Measurements from ENCODE around the gene PRPF38B. TPM values are rescaled to one million over a fixed set of nuclear protein-coding genes. Genes with fewer than 3 reads are reported as not detected.

Gene PRPF38B
- total and polyA plus RNA-seq, 9 of the 15 experiments (the other 6 are each of a cell fraction or from before 2014, with no cell fraction given): 25.3 to 85.5 (median 66.4) TPM

DNA sequence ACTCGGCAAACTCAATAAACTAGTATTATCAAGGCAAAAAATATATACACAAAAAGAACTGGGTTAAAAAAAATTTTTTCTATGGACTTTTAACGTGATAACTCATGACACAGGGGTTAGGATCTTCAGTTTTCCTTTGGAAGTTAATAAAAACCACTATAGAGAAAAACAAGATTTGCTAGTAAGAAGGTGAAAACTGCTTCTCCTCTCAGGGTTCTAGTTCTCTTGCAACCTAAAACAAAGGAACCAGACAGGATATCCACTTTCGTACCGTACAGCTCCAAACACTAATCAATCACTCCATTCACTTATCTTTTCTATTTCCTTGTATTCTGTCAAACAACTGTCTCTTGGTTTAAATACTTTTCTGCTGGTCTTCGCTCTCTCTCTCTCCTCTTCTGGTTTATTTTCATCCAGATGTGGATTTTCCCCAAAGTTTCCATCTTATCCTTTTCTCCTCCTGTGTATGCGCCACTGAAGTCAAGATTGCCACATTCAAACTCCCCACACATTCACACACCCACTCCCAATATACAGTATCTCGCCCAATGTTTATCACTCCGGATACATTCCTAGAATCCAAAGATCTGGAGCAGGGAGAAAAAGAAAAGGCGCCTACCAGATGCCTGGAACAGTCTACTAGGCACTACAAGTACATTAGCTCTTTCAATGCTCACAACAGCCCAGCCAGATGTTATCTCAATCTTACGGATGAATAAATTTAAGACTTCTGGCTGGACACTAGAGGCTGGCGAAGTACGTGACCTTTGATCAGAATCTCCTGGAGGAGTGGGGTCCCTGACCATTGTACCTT is 775 bp upstream of the PRPF38B start:
- Histone ChIP-seq H3K36me3 (ENCODE audit: control insufficient read depth, insufficient read depth, low read length) (peaks cover 32% of the 10 kb centered on the region), H4K20me1 (replicated peaks; ENCODE audit: control insufficient read depth, insufficient read depth, low read length) (peaks cover 17% of the 10 kb centered on the region), H3K79me2 (ENCODE audit: control insufficient read depth, insufficient read depth, low read length) (peaks cover 60% of the 10 kb centered on the region), H3K9me1 (ENCODE audit: control insufficient read depth, insufficient read depth, low read length) (no peaks in the 10 kb centered on the region), H3K4me2 (ENCODE audit: insufficient read depth, low read length) (peak overlapping the region; percentile 94), H2AFZ (ENCODE audit: low read depth, low read length) (peak overlapping the region; percentile 93), H3K9me3 (replicated peaks; ENCODE audit: control insufficient read depth, insufficient read depth, low read depth, low read length) (no peaks in the 10 kb centered on the region), H3K4me3 (peak overlapping the region; percentile 74), H3K27me3 (ENCODE audit: control insufficient read depth in 2 of 2, insufficient read depth in 2 of 2, low read length in 2 of 2) (no peaks in the 10 kb centered on the region), H3K27ac (ENCODE audit: extremely low read depth, low read depth, low read length) (peak overlapping the region; percentile 94), H3K9ac (ENCODE audit: insufficient read depth in 1 of 2, low read depth in 2 of 2, low read length in 2 of 2) (peak overlapping the region; percentile 91 to 96), H3K4me1 (replicated peaks in 1 of 2; ENCODE audit: control insufficient read depth in 2 of 2, insufficient read depth in 2 of 2, low read length in 2 of 2) (peaks cover 5 to 7% of the 10 kb centered on the region in 2 experiments; a peak in 3 of 5 replicates)
- in situ Hi-C loops (cut with MboI): no loop called here
- intact Hi-C loops (cut with micrococcal nuclease): no loop called here
- ChIA-PET POLR2A (interaction anchor here (0.5 to 5.6 kb wide), 10 partner anchors 9 to 868 kb away, joined by 3 to 97 read pairs (median 6); no protein-coding TSS in a partner anchor), CTCF (ENCODE audit: low intra/inter-chr PET ratio) (interaction anchor here (1.0 kb wide), 1 partner anchor 208 kb away, joined by 3 read pairs; no protein-coding TSS in a partner anchor)
- ATAC-seq (peak; percentile 38), FAIRE-seq (no peak), DNase-seq (ENCODE audit: extremely low read depth in 1 of 4, low spot score in 3 of 4) (peak in 3 of 4 experiments; percentile 55 to 69 (median 67))
- 2% methylated on average over 12 of the region's 12 CpGs for WGBS (ENCODE audit: insufficient coverage, low coverage, missing lambda C conversion rate)
- BruUV-seq (replicated peaks): TSS peak; percentile 87
- TF ChIP-seq MLLT1 (IDR thresholded peaks at IDR 0.05) (peak; percentile 13 to 34; a peak in 3 of 4 replicates), ZBTB8A (IDR thresholded peaks at IDR 0.05; ENCODE audit: partially characterized antibody) (no peak), ZNF134 (CRISPR knock-in tag; conservative IDR thresholded peaks at IDR 0.05) (no peak), ZNF41 (CRISPR knock-in tag; conservative IDR thresholded peaks at IDR 0.05) (no peak), NCOA6 (IDR thresholded peaks at IDR 0.05) (peak; percentile 42; the same call in 1 of the 2 replicates), EGR1 (conservative IDR thresholded peaks at IDR 0.05) (peak; percentile 53), STAT5A (IDR thresholded peaks at IDR 0.05; ENCODE audit: borderline replicate concordance, low read length) (no peak), TEAD1 (CRISPR knock-in tag; IDR thresholded peaks at IDR 0.05) (0 out of 4 replicates have a peak, but pooled peaks of 1 of the 2 experiments have one; percentile 26), PYGO2 (tag; IDR thresholded peaks at IDR 0.05) (0 out of 2 replicates have a peak, but pooled peaks have one; percentile 8)
- TF ChIP-seq, protein P1, sequence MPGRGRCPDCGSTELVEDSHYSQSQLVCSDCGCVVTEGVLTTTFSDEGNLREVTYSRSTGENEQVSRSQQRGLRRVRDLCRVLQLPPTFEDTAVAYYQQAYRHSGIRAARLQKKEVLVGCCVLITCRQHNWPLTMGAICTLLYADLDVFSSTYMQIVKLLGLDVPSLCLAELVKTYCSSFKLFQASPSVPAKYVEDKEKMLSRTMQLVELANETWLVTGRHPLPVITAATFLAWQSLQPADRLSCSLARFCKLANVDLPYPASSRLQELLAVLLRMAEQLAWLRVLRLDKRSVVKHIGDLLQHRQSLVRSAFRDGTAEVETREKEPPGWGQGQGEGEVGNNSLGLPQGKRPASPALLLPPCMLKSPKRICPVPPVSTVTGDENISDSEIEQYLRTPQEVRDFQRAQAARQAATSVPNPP (IDR thresholded peaks at IDR 0.05; ENCODE audit: borderline replicate concordance, insufficient read depth, insufficient read length): no peak
- TF ChIP-seq, protein P2, sequence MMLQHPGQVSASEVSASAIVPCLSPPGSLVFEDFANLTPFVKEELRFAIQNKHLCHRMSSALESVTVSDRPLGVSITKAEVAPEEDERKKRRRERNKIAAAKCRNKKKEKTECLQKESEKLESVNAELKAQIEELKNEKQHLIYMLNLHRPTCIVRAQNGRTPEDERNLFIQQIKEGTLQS (IDR thresholded peaks at IDR 0.05): no peak
- TF ChIP-seq, protein P2 (CRISPR knock-in tag; conservative IDR thresholded peaks at IDR 0.05): no peak
- TF ChIP-seq, protein P3, sequence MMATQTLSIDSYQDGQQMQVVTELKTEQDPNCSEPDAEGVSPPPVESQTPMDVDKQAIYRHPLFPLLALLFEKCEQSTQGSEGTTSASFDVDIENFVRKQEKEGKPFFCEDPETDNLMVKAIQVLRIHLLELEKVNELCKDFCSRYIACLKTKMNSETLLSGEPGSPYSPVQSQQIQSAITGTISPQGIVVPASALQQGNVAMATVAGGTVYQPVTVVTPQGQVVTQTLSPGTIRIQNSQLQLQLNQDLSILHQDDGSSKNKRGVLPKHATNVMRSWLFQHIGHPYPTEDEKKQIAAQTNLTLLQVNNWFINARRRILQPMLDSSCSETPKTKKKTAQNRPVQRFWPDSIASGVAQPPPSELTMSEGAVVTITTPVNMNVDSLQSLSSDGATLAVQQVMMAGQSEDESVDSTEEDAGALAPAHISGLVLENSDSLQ (IDR thresholded peaks at IDR 0.05): peak; percentile 34; the same call in 1 of the 2 replicates

Measured in K562 (cell line).